A673 (cell line): Measurements from ENCODE around the gene LRP1B. TPM values are rescaled to one million over a fixed set of nuclear protein-coding genes. Genes with fewer than 3 reads are reported as not detected.

Source experiments
- BruUV-seq: library from RNA; stranded (reverse); fragments of 400-500 nt; replicated peaks from 2 replicates; lab custom pipeline; 2021; lab: Mats Ljungman, UMichigan
- CTCF ChIA-PET: fragments of 300-600 bp; sonication (Branson Sonifier 250); formaldehyde crosslinking; loops from one replicate; lab custom pipeline; 2022; ENCODE audit warnings: antibody characterized with exemption; lab: Charles Lee
- POLR2A ChIA-PET: fragments of 300-600 bp; sonication (Branson Sonifier 250); formaldehyde crosslinking; loops from one replicate; lab custom pipeline; 2022; ENCODE audit warnings: antibody characterized with exemption; ENCODE audit not compliant: low non-redundant PET; lab: Charles Lee
- DNase-seq: peaks from one replicate; pipeline ENCODE4 v3.0.0-alpha.2; 2015; ENCODE audit warnings: low spot score
- H3K27ac ChIP-seq: fragments of 200-600 bp; sonication (generic); 2 replicates; pipeline ENCODE4 v1.5.1; 2016; ENCODE audit warnings: mixed run types, low read depth, mild to moderate bottlenecking, mixed read lengths, antibody characterized with exemption, low read length; ENCODE audit not compliant: poor library complexity, severe bottlenecking
- H3K27me3 ChIP-seq: fragments of 200-600 bp; sonication (generic); replicated peaks from 2 replicates; pipeline ENCODE4 v1.6.1; 2017; ENCODE audit warnings: mixed run types, low read depth, mild to moderate bottlenecking, mixed read lengths, antibody characterized with exemption, low read length; ENCODE audit not compliant: insufficient read depth, poor library complexity
- H3K36me3 ChIP-seq: fragments of 200-600 bp; sonication (generic); 2 replicates; pipeline ENCODE4 v1.6.1; 2016; ENCODE audit warnings: mixed run types, mild to moderate bottlenecking, mixed read lengths, antibody characterized with exemption, low read length; ENCODE audit not compliant: insufficient read depth, poor library complexity, severe bottlenecking
- H3K4me1 ChIP-seq: fragments of 200-600 bp; sonication (generic); 2 replicates; pipeline ENCODE4 v1.6.1; 2017; ENCODE audit warnings: mixed run types, mild to moderate bottlenecking, mixed read lengths, antibody characterized with exemption, low read length; ENCODE audit not compliant: insufficient read depth, poor library complexity, severe bottlenecking
- H3K4me3 ChIP-seq: fragments of 200-600 bp; sonication (generic); 2 replicates; pipeline ENCODE4 v1.5.1; 2016; ENCODE audit warnings: low read depth, mixed run types, mild to moderate bottlenecking, mixed read lengths, low read length; ENCODE audit not compliant: poor library complexity, severe bottlenecking
- H3K9me3 ChIP-seq: fragments of 200-600 bp; sonication (generic); 2 replicates; pipeline ENCODE4 v1.6.1; 2016; ENCODE audit warnings: mixed run types, low read depth, mild to moderate bottlenecking, mixed read lengths, antibody characterized with exemption, low read length; ENCODE audit not compliant: poor library complexity, severe bottlenecking
- EZH2 ChIP-seq: fragments of 200-600 bp; sonication (generic); IDR thresholded peaks from 2 replicates; pipeline ENCODE4 v1.6.1; 2017; ENCODE audit warnings: borderline replicate concordance, low read depth, mild to moderate bottlenecking, mixed read lengths, antibody characterized with exemption, low read length; ENCODE audit not compliant: poor library complexity, severe bottlenecking
- intact Hi-C: fragments of 100-400 bp; cut with micrococcal nuclease; formaldehyde crosslinking; loops from one replicate; pipeline ENCODE4 v1.10.0; 2022; ENCODE audit not compliant: unreplicated experiment
- total RNA-seq: library from RNA; stranded (reverse); gene quantifications from 2 replicates; pipeline ENCODE4 v1.2.3, GENCODE V29; 2021
- TF ChIP-seq, protein P1 (sequence below): fragments of 300-800, 200-600 bp; sonication (generic); conservative IDR thresholded peaks from 2 replicates; pipeline ENCODE4 v1.5.1; 2017; ENCODE audit warnings: low read depth, mild to moderate bottlenecking, antibody characterized with exemption, low read length, moderate library complexity, mixed read lengths

The LRP1B gene
- total RNA-seq, 1 experiment from 2014 or later, result 9.9 TPM

DNA sequence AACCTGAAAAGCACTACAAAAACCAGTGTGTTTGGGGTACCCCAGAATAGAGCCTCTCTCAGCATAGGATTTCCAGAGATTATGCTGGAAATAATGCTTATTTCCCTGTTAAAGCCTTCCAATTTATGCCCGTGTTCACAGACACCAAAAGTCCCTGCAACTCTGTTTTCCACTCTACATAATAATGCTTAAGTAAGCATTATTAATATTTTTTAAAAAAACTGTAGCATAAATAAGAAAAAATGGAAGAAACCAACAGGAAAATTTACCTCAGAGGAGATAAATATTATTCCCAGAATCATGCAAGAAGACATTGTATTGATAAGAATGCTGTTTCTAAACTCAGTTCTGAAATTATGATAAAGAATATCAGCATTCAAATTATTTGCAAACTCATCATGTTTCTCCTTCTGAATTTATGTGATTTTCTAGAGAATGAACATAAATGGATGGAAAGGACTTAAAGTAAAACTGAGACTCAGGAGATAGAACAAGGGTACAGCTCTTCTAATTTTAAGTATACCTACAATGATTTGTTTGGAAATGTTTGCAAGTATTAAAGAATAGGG, 241.7 kb downstream of the LRP1B start:
- intact Hi-C loops, result no loop called here

DNA sequence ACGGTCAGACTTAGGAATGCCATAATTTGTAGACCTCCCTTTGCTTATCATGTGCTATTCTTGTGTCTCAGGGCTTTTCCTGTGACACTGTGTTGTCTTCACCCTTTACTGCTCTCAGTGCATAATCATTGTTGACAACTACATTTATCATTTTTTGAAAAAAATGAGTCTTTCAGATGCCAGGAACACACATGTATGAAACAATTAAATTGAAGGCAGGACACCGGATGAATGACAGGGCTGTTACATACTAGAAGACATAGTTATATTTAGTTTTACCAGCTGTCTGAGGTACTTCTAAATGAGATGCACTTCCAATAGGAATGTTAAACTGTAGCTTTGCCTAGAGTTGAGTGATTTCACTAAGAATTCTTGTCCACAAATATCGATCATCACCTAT, 243.5 kb downstream of the LRP1B start:
- intact Hi-C loops, result no loop called here
- H3K27ac ChIP-seq, result no peak overlapping the region
- CTCF ChIA-PET, result no interaction called here
- H3K27me3 ChIP-seq, result no peaks in the 10 kb centered on the region
- no peaks in the 10 kb centered on the region for H3K9me3 ChIP-seq
- no peaks in the 10 kb centered on the region for H3K36me3 ChIP-seq
- peaks cover 4% of the 10 kb centered on the region for H3K4me1 ChIP-seq
- POLR2A ChIA-PET, result no interaction called here
- no peak for DNase-seq
- no TSS peak for BruUV-seq
- H3K4me3 ChIP-seq, result no peak overlapping the region
- no peak for TF ChIP-seq EZH2
- TF ChIP-seq, protein P1, sequence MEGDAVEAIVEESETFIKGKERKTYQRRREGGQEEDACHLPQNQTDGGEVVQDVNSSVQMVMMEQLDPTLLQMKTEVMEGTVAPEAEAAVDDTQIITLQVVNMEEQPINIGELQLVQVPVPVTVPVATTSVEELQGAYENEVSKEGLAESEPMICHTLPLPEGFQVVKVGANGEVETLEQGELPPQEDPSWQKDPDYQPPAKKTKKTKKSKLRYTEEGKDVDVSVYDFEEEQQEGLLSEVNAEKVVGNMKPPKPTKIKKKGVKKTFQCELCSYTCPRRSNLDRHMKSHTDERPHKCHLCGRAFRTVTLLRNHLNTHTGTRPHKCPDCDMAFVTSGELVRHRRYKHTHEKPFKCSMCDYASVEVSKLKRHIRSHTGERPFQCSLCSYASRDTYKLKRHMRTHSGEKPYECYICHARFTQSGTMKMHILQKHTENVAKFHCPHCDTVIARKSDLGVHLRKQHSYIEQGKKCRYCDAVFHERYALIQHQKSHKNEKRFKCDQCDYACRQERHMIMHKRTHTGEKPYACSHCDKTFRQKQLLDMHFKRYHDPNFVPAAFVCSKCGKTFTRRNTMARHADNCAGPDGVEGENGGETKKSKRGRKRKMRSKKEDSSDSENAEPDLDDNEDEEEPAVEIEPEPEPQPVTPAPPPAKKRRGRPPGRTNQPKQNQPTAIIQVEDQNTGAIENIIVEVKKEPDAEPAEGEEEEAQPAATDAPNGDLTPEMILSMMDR, result no peak

More for the DNA sequence above, 241.7 kb downstream of the LRP1B start:
- Histone ChIP-seq H3K4me3 (no peak overlapping the region), H3K4me1 (peaks cover 4% of the 10 kb centered on the region), H3K27ac (no peak overlapping the region), H3K36me3 (no peaks in the 10 kb centered on the region), H3K9me3 (no peaks in the 10 kb centered on the region), H3K27me3 (no peaks in the 10 kb centered on the region)
- no TSS peak for BruUV-seq
- ChIA-PET CTCF (no interaction called here), POLR2A (no interaction called here)
- TF ChIP-seq, protein P1, result no peak
- no peak for TF ChIP-seq EZH2
- no peak for DNase-seq

DNA sequence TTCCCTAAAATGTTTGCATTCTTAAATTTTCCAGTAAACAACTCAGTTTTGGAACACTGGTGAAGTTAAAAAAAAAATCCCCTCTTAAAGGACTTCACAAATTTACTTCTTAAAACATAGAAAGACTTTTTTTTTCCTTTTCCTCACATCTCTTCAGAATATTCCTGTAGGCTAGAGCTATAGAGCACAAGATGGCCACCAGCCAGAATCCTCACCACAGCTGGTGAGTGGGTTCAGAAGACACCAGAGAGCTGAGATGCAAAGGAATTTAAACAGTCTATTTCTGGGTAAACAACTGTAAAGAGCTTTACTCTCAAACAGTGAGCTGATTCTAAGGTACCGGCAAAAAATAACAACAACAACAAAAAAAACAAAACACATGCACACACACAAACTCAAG, 252.8 kb downstream of the LRP1B start:
- DNase-seq, result peak; percentile 15
- TF ChIP-seq, protein P1, result no peak
- no peak for TF ChIP-seq EZH2
- no peaks in the 10 kb centered on the region for H3K9me3 ChIP-seq
- CTCF ChIA-PET, result no interaction called here
- H3K4me3 ChIP-seq, result no peak overlapping the region
- no peaks in the 10 kb centered on the region for H3K27me3 ChIP-seq
- H3K4me1 ChIP-seq, result no peaks in the 10 kb centered on the region
- H3K27ac ChIP-seq, result no peak overlapping the region
- BruUV-seq, result no TSS peak
- intact Hi-C loops, result no loop called here
- POLR2A ChIA-PET, result no interaction called here
- no peaks in the 10 kb centered on the region for H3K36me3 ChIP-seq
